GM21423 (cell line): ENCODE measurements around the gene PIH1D1.

Experiments used
- ATAC-seq: cut with Tn5 transposase; IDR thresholded peaks from one replicate; pipeline ENCODE4 v1.9.1; 2021; ENCODE audit warnings: mild to moderate bottlenecking, moderate library complexity; ENCODE audit not compliant: unreplicated experiment

Gene PIH1D1

GRCh38 chr19:49421039-49421877 lies 30.4 kb downstream of the PIH1D1 start:
- ATAC-seq, result no peak

- no peak for ATAC-seq
Observed at GRCh38 chr19:49420227-49420626, 31.4 kb downstream of the PIH1D1 start.

GRCh38 chr19:49419173-49419572 lies 32.4 kb downstream of the PIH1D1 start:
- ATAC-seq, result no peak

GRCh38 chr19:49418511-49418910 lies 33.1 kb downstream of the PIH1D1 start:
- ATAC-seq, result no peak

GRCh38 chr19:49417088-49417487 lies 34.5 kb downstream of the PIH1D1 start:
- ATAC-seq, result no peak

DNA sequence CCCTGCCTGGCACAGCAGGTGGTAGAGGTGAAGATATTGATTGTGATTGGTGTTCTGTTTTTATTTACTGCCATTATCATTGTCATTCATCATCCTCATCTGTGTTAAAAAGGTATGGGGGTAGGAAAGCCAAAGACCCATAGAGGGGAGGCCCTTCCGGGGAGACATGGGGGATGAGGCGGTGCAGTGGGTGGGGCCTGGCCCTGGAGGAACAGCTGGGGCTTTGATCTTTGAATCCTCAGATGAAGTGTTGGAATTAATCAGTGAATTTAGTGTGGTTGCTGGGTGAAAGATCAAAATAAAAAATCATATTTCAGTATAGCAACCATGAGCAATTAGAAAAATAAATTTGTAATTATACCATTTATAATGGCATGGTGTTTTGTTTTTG lies 35.8 kb downstream of the PIH1D1 start:
- no peak for ATAC-seq

GRCh38 chr19:49415102-49415809 lies 36.4 kb downstream of the PIH1D1 start:
- no peak for ATAC-seq

DNA sequence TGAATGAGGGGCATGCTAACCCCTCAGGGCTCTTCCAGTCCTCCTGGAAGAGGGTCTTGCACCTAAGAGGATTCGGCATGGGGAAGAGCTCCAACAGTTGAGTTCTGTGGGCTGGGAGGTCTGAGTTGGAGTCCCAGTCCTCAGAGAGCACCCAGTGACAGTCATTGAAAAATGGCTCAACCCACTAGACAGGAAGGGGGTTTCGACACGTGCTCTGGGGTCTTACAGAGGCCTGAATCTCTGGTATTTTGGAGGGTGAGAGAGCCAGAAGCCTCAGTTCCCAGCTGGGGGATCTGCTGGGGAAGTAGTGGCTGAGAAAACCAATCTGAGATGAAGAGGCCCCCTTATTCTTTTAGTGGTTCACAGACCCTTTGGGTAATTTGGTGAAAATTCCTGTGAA lies 37.4 kb downstream of the PIH1D1 start:
- ATAC-seq, result no peak

DNA sequence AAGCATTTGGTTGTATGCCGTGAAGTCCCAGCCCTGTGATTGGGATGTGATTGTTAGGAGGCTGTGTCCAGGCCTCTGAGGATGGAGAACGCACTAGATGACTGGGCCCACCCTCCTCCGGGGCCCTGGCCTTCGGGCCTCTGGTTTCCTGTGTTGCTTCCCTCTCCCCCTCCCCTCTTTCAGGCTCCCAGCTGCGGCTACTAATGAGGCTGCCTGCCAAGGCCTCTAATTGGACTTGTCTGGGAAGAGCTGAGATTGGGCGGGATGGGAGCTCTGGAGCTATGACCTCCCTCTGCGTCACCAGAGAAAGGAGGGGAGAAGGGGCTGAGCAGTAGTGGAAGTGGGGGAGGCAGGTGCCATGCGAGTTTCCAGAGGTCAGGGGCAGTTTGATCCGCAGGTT lies 38.3 kb downstream of the PIH1D1 start:
- no peak for ATAC-seq

DNA sequence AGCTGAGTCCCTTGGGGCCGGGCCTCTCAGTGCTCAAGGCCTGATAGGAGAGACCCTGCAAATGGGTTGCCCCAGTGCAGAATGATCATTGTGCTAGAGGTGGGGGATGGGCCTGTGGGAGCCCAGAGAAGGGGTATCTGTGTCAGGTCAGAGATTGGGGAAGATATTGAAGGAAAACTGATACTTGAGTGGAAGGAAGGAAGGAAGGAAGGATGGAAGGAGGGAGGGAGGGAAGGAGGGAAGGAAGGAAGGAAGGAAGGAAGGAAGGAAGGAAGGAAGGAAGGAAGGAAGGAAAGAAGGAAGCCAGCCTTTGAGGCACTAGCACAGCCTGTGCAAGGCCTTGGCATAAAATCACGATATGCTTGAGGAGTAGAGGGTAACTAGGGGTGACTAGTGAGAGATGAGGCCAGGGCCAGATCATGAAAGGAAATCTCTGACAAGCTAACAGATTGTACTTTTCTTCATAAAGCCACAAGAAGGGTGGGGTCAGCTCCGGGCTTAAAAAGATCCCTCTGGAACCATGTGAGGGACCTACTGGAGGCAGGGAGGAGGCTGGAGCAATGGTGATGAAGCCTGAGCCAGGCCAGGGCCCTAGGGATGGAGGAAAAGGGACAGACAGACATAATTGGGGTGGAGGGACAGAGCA lies 39.8 kb downstream of the PIH1D1 start:
- ATAC-seq, result no peak

DNA sequence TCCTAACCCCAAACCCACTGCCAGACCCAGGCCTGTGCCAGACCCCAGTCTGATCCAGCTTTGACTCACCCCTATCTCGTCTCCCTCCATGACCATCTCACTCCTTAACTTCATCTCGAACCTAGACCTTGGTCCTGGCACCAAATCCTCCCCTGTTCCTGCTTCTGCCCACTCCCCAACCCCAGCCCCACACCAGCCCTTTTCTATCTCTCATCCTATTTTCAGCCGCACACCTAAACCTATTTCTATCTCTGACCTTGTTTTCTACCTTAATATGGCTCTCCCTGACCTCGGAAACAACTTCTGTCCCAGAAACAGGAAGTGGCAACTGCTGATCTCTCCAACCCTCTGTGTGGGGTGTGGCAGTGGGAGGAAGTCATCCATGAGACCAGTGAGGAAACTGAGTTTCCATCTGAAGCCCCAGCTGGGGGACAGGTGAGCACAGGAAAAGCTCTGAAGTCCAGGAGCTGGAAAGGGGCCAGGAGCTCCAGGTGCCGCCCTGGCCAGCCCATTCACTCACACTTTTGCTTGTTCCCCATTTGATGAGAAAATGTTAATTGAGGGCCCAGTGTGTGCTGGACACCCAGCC lies 42.1 kb downstream of the PIH1D1 start:
- no peak for ATAC-seq

GRCh38 chr19:49408816-49409440 lies 42.7 kb downstream of the PIH1D1 start:
- ATAC-seq, result no peak

- no peak for ATAC-seq
Observed at GRCh38 chr19:49407482-49408015, 44.1 kb downstream of the PIH1D1 start.

- no peak for ATAC-seq
Observed at GRCh38 chr19:49407079-49407478, 44.5 kb downstream of the PIH1D1 start.

DNA sequence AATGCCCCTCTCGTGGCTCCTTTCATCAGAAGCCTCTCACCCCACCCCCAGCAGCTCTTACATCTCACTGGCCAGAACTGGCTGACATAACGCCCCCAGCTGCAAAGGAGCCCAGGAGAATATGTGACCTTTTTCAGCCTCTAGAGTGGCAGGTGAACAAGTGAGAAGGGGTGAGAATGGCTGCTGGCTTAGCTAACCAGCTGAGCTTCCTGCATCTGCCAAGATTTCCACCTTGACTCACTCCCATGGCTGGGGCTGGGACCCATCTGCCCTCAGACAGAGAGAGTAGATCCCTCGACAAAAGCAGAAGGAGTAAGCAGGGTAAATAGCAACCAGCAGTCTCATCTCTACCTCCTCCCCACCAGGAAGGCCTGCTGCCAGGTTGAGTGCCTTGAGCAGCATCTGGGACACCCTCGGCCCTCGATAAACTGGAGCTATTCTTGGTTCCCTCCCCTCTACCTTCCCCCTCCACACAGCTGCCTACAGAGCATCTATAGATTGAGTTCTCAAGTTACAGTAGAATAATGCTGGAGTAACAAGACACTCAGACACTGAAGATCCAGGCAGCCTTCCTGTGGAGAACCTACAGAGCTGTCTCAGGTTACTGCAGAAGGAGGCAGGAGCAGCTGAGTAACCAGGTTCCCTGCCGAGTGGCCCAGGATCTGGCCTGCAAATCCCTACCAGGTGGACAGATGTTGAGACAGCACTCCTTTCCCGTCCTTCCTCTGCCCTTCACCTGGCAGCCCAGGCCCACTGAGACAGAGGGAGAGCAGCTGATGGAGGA lies 48.0 kb downstream of the PIH1D1 start:
- no peak for ATAC-seq

DNA sequence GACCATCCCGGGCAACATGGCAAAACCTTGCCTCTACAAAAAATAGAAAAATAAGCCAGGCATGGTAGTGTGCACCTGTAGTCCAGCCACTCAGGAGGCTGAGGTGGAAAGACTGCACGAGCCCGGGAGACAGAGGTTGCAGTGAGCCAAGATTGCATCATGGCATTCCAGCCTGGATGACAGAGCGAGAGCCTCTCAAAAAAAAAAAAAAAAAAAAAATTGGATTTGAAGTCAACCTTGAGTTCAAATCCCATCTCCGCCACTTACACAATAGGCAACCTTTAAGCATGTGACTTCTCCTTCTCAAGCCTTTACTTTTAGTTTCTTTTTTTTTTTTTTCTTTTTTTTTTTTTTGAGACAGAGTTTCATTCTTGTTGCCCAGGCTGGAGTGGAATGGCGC lies 51.6 kb downstream of the PIH1D1 start:
- no peak for ATAC-seq

GRCh38 chr19:49398931-49399330 lies 52.7 kb downstream of the PIH1D1 start:
- no peak for ATAC-seq

- no peak for ATAC-seq
Observed at GRCh38 chr19:49398001-49398615, 53.5 kb downstream of the PIH1D1 start.

DNA sequence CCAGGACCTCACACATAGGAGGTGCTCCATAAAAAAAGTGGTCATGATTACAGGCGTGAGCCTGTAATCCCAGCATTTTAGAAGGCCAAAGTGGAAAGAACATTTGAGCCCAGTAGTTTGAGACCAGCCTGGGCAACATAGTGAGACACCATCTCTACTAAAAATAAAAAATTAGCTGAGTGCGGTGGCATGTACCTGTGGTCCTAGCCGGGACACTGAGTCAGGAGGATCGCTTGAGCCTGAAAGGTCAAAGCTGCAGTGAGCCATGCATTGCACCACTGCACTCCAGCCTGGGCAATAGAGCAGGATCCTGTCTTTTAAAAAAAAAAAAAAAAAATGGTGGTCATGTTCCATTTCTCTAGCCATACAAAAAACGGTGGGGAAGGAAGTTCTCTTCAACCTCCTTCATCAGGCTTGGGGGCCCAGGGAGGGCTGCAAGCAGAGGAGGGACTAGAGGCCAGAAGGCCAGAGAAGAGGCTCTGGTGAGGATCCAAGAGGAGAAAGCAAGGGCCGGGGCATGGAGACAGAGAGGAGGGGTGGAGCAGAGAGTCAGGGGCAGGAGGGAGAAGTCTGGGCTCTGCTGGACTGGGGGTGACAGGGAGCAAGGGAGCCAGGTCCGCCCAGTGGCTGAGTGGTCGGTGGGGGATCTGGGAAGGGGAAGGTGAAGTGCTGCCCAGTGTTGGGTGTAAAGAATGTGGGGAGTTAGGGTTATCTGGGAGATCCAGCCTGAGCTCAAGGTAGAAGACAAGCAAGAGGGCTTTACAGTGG lies 54.7 kb downstream of the PIH1D1 start:
- no peak for ATAC-seq
